Hepatocyte (in vitro differentiated cells): Measurements from ENCODE around the gene ITGA5.

Experiments used
- EZH2 ChIP-seq: fragments of 200-600 bp; sonication (generic); IDR thresholded peaks from 2 replicates; pipeline ENCODE4 v1.6.1; 2016; ENCODE audit warnings: antibody characterized with exemption, mild to moderate bottlenecking, borderline replicate concordance
- TF ChIP-seq, protein P1 (sequence below): fragments of 200-600 bp; sonication (generic); IDR thresholded peaks from 2 replicates; pipeline ENCODE4 v1.5.1; 2016; ENCODE audit warnings: antibody characterized with exemption, mild to moderate bottlenecking; ENCODE audit not compliant: poor library complexity

DNA sequence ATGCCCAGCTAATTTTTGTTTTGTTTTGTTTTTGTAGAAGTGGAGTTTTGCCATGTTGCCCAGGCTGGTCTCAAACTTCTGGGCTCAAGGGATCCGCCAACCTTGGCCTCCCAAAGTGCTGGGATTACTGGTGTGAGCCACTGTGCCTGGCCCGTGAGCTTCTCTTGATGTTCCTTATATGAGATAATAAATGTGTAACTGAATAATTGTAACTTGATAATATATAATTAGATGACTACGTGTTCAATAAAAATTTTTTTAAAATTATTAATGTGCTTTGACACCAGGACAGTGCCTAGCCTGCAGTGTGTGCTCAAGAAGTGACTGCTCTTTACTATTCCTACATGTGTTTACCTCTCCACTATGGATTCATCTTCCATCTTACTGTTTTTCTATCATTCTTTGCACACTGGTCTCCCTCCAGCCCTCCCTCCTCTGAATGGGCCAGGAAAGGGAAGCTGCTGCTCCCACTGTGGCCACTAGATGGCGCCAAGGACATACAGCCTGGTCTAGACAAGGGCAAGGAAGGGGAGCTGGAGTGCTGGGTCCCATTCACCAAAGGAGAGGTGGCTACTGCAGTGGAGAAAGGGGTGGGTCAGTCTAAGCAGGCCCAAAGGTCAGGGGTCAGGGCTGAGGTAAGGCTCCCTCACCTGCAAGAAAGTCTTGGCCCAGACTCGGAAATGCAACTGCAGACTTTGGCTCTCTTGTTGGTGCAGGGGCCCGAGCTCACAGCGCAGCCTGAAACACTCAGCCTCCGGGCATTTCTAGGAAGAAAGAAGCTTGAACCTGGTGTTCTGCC lies 19.9 kb downstream of the ITGA5 start:
- TF ChIP-seq, protein P1, sequence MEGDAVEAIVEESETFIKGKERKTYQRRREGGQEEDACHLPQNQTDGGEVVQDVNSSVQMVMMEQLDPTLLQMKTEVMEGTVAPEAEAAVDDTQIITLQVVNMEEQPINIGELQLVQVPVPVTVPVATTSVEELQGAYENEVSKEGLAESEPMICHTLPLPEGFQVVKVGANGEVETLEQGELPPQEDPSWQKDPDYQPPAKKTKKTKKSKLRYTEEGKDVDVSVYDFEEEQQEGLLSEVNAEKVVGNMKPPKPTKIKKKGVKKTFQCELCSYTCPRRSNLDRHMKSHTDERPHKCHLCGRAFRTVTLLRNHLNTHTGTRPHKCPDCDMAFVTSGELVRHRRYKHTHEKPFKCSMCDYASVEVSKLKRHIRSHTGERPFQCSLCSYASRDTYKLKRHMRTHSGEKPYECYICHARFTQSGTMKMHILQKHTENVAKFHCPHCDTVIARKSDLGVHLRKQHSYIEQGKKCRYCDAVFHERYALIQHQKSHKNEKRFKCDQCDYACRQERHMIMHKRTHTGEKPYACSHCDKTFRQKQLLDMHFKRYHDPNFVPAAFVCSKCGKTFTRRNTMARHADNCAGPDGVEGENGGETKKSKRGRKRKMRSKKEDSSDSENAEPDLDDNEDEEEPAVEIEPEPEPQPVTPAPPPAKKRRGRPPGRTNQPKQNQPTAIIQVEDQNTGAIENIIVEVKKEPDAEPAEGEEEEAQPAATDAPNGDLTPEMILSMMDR = peak; percentile 99
- no peak for TF ChIP-seq EZH2
